ENCODE results near the gene MAP4.

DNA sequence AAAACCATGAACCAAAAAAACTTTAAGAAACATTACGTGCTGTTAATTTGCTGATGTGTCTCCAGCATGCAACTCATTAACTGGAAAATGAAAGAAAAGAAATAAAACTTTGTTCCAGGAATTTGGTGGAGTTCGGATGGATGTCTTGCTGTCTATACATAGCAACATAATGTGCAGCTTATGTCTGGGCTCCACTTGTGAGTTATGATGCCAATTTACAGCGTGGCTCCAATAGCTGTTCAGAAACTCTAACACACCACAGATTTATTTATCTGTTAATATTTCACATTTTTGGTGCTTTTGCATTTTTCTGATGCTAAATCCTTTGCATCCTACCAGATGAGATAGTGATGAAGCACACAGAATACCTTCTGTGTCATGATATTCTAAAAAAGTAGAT lies 45.1 kb downstream of the MAP4 start:
- TF ChIP-seq GATA3 (IDR thresholded peaks at IDR 0.05; ENCODE audit: low read depth, low read length): no peak
- TF ChIP-seq GATA2 (IDR thresholded peaks at IDR 0.05; ENCODE audit: low read depth, low read length): no peak
